Measurements from ENCODE around the gene DNMT3L. TPM values are rescaled to one million over a fixed set of nuclear protein-coding genes. Genes with fewer than 3 reads are reported as not detected.
"Not testable (repeated sequence)": the region's sequence is repeated elsewhere in the genome, so short reads cannot be mapped to it uniquely, and the experiment has no call there.

DNMT3L gene
- total and polyA plus RNA-seq, 7 donors, result not detected

DNA sequence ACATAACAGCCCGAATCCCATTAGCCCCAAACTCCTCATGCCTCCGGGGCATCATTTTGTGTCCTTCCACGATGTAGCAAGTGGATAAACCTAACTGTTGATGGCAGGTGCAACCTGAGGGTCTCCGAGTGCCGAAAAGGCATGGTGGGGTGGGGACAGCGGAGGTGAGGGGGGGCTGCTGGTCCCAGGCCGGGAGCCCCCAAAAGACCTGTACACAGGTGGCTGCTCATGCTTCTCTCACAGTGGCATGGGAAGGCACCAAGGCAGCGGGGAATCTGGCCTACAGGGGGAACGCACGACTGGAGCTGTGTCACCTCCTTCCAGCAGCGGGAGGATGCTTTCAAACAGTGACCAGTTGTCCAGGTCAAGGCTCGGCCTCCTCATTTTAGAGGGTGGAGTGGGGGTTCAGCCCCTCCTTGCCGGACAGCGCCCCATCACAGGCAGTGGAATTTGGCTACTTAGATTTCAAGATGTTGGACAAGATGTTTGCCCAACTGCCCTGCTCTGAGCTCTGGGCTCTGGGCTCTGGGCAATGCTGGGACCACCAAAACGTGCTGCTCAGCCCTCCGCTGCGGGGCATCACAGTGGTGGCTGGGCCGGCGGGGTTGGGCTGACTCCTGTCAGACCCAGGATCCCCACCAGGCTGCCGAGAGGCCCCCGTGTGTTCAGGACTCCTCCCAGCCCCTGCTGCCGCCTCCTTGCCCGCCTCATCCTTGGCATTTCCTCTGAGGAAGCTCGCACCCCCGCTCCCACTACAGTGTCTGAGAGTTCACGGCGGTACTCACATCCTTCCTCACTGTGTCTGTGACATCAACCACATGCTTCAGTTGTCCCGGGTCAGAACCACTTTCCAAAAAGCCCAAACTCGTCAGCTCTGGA lies 7.6 kb downstream of the DNMT3L start:
- WGBS, 2 donors, result 67 to 77% methylated on average over 29 of the region's 29 CpGs
- H3K27me3 ChIP-seq, result peaks cover 0 to 3% (median 0%) of the 10 kb centered on the region in 3 donors
- TF ChIP-seq POLR2AphosphoS5 (IDR thresholded peaks at IDR 0.05) (no peak), EP300 (IDR thresholded peaks at IDR 0.05) (no peak)
- peak; percentile 47 for DNase-seq
- peaks cover 0 to 1% (median 0%) of the 10 kb centered on the region in 4 donors for H3K9me3 ChIP-seq
- no peak overlapping the region for H3K27ac ChIP-seq
- H3K4me3 ChIP-seq, result no peak overlapping the region
- intact Hi-C loops (cut with DNase I), result no loop called here
- no peaks in the 10 kb centered on the region for H3K36me3 ChIP-seq
- no peaks in the 10 kb centered on the region for H3K4me1 ChIP-seq

DNA sequence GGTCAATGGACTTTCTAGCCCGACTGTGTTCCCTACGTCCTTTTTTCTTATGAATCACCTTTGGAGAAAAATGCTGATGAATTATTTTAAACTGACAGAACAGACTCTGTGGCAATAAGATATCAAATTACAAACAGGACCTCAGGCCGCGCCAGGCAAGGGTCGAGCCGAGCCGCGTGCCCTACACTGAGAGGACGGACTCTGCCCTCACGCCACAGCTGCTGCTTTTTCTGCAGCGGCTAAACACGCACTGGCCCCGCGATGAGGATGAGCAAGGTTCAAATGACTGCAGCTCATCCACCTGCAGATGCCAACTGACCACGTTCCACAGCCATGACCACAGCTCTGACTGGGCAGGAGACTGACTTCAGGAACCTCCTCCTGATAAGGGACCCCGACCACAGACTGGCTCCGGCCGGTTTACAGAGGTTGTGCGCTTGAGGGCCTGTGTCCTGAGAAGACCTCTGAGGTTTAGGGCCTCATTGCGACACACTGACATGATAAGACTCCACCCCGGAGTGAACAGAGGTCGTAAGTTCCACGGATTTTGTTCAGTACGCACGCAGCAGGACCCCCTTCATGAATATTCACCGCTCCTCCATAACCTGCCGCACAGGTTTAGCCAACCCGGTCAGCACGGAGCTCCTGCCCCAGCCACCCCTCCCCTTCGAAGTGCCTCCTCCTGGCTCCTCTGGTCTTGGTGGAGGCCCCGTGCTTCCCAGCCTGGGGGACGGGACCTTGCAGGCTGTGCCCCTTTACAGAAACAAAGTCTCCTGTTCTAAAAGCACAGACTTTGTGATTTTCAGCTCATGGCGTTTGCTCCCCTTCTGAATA lies 12.3 kb downstream of the DNMT3L start:
- H3K27me3 ChIP-seq; H3K27ac ChIP-seq; H3K4me1 ChIP-seq; DNase-seq; H3K9me3 ChIP-seq; H3K36me3 ChIP-seq; H3K4me3 ChIP-seq; intact Hi-C loops (cut with DNase I): not testable (repeated sequence)
- whole genome bisulfite sequencing, 2 donors, result no CpG with 5 or more reads among the region's 33 CpGs

DNA sequence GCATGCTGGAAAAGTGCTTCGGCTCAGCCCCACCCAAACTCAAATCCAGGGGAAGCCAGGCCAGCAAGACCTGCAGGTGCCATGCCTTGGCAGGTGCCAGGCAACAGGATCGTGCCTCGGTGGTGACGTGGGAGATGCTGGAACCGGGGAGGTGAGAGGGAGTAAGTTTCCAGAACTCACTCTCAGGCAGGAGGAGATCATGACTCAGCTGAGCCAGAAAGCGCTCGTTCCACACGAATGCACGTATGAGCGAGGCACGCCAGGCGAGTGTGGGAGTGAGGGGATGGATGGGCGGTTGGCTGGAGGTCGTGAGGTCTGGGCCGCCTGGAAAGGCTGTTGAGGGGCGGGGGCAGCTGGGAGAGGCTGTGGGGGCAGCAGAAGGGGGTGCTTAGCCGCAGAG lies 13.8 kb downstream of the DNMT3L start:
- H3K4me3 ChIP-seq; H3K27ac ChIP-seq; H3K36me3 ChIP-seq; intact Hi-C loops (cut with DNase I); H3K9me3 ChIP-seq; H3K27me3 ChIP-seq; H3K4me1 ChIP-seq; DNase-seq: not testable (repeated sequence)
- no CpG with 5 or more reads among the region's 17 CpGs for WGBS, 2 donors

DNA sequence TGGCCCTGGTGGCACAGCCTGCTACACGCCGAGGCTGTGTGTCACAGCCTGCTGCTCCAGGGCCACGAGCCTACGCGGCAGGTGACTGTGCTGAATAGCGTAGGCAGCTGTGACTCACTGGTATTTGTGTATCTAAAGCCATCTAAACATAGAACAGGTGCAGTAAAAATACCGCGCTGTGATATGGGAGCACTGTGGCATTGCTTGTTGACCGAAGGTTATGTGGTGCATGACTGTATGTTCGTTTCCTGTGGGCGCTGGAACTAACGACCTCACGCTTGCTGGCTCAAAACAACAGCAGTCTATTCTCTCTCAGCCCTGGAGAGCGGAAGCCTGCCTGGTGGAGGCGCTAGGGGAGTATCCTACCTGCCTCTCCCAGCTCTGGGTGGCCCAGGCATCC lies 17.7 kb downstream of the DNMT3L start:
- no CpG with 5 or more reads among the region's 15 CpGs for WGBS, 2 donors
- H3K27me3 ChIP-seq; H3K27ac ChIP-seq; H3K9me3 ChIP-seq; intact Hi-C loops (cut with DNase I); H3K4me1 ChIP-seq; DNase-seq; H3K36me3 ChIP-seq; H3K4me3 ChIP-seq: not testable (repeated sequence)

DNA sequence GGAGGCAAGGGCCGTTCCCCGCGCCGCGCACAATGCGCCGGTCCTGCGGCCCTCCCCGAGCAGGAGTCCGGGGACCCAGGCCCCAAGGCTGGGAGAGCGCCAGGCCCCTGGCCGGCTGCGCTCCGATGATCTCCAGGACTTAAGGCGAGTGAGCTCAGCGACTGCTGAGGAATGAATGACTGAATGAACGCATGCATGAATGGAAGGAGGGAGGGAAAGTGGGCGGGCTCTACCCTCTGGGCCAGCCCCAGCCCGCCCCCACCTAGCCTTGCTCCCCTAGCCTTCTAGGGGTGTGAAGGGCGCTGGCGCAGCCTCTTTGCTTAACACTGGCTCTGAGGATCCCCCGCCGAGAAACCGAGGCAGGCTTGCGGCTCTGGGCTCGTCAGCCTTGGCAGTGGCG lies 20.4 kb downstream of the DNMT3L start:
- H3K4me3 ChIP-seq; H3K4me1 ChIP-seq; H3K27ac ChIP-seq; DNase-seq; H3K9me3 ChIP-seq; intact Hi-C loops (cut with DNase I); H3K36me3 ChIP-seq; H3K27me3 ChIP-seq: not testable (repeated sequence)
- no CpG with 5 or more reads among the region's 27 CpGs for WGBS, 2 donors

DNA sequence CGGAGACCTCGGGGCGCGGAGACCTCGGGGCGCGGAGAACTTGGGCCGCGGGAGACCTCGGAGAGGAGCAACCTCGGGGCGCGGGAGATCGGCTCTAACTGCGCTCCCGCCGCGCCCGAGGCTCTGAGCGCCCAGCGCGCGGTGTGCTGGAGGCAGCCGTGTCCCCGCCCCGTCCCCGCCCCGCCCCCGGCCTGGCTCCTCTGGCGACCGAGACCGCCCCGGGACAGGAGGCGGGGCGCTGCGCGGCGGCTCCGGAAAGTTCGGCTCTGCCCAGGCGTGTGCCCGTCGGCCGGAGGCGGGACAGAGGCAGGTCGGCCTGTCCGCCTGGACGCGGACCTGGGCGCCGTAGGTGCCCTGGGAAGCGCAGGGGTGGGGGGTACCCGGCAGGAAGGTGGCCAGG lies 20.9 kb downstream of the DNMT3L start, which contains the start of gene ICOSLG:
TSS of gene ICOSLG (minus strand) at position 102 of the 400 bp plus-strand sequence. CDS start 126 bp downstream, outside the sequence.
- no CpG with 5 or more reads among the region's 53 CpGs for WGBS, 2 donors

DNA sequence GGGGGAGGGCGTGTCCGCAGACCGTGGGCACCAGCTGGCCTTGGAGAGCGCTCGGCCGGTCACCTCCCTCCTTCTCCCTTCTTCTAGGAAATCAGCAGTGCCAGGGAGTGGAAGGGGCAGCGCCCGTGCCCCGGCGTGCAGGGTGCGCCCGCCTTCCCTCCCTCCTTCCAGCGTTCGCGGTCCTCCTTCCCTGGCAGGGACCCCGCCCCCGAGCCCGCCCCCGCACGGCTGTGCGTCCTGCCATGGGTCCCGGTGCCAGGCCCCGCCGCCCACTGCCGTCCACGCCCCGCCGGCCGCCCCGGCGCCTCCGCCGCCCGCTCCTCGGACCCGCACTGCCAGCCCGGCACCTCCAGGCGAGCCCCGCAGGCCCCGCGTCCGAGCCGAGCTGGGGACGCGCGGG lies 21.3 kb downstream of the DNMT3L start:
- H3K9me3 ChIP-seq; intact Hi-C loops (cut with DNase I); H3K4me3 ChIP-seq; DNase-seq; H3K4me1 ChIP-seq; H3K27me3 ChIP-seq; H3K36me3 ChIP-seq; H3K27ac ChIP-seq: not testable (repeated sequence)
- no CpG with 5 or more reads among the region's 46 CpGs for WGBS, 2 donors

More for the DNA sequence above, 20.9 kb downstream of the DNMT3L start, which contains the start of gene ICOSLG:
- intact Hi-C loops (cut with DNase I); H3K9me3 ChIP-seq; H3K36me3 ChIP-seq; H3K27ac ChIP-seq; H3K27me3 ChIP-seq; H3K4me1 ChIP-seq; H3K4me3 ChIP-seq; DNase-seq: not testable (repeated sequence)

DNA sequence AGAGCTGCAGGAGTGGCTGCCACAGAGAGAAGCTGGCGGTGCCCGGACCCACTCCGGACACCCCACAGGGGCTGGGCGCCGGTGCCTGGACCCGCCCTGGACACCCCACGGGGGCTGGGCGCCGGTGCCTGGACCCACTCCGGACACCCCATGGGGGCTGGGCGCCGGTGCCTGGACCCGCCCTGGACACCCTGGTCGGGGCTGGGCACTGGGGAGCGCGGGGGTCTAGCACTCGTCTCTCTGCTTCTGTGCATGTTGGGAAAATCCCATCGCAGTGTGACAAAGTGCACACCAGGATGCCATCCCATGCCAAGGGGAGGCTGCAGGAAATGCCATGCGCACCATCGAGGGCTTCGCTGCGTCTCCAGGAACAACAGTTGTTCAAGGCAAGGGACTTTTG lies 32.1 kb downstream of the DNMT3L start:
- 93% methylated on average over 22 of the region's 22 CpGs; no CpG with 5 or more reads in 1 of the 2 donors for WGBS, 2 donors
- not testable (repeated sequence) for H3K4me3 ChIP-seq

DNA sequence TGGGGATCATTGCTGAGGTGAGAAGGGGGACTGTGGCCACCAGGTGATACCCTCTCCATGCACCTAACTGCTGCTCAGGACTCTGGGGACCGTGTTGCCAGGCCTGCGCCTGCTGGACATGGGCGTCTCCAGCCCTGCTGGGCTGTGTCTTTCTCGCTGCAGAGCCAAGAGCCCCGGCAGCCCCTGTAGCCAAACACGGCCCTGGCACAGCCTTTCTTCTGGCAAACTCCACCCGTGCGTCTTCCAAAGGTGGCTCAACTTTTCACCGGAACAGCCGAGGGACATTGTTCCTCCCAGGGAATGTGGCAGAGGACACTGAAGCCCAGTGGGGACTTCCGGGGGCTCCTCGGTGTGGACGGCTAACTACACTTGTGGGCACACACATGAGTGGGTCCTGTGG lies 33.6 kb downstream of the DNMT3L start:
- WGBS, 2 donors, result no CpG with 5 or more reads among the region's 13 CpGs
- H3K4me1 ChIP-seq; intact Hi-C loops (cut with DNase I); H3K9me3 ChIP-seq; H3K27me3 ChIP-seq; DNase-seq; H3K27ac ChIP-seq; H3K4me3 ChIP-seq; H3K36me3 ChIP-seq: not testable (repeated sequence)

More for the DNA sequence above, 32.1 kb downstream of the DNMT3L start:
- H3K27ac ChIP-seq; DNase-seq; intact Hi-C loops (cut with DNase I); H3K36me3 ChIP-seq; H3K9me3 ChIP-seq; H3K4me1 ChIP-seq; H3K27me3 ChIP-seq: not testable (repeated sequence)

DNA sequence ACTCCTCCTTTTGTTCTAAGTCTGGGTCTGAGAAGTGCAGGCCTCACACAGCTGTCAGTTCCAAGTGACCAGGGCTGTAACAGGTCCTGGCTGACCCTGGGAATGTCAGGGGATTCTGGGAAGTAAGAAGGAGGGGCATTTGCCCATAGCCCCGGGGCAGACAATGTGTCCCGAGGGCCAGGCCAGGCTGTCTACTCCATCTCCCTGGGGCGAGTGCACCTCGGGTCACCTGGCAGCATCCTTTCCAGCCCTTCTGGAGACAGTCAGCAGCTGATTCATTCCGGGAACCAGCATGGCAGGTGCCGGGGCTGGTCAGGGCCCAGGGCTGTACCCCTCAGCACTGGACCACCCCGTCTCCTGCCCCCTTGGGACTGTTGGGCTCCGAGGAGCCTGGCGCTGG lies 34.1 kb downstream of the DNMT3L start:
- H3K4me3 ChIP-seq; intact Hi-C loops (cut with DNase I); DNase-seq; H3K36me3 ChIP-seq; H3K27me3 ChIP-seq; H3K9me3 ChIP-seq; H3K27ac ChIP-seq; H3K4me1 ChIP-seq: not testable (repeated sequence)
- WGBS, 2 donors, result 98% methylated on average over 5 of the region's 9 CpGs; no CpG with 5 or more reads in 1 of the 2 donors

DNA sequence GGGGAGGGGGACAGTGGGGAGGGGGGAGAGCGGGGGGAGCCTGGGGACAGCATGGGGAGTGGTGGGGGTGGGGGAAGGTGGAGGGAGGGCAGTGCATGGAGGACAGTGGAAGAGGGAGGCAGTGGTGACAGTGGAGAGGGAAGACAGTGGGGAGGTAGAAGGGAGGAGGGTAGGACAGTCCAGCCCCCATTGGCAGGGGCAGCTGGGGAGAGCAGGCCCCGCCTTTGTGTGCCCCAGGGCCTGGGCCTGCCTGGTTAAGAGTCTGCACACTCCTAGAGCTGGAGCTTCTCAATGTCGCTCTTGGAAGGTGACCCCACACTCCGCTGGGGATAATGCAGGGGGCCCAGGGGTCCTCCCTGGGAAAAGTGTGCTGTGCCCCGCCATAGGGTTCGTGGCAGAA lies 36.1 kb downstream of the DNMT3L start:
- 100% methylated on average over 1 of the region's 6 CpGs; no CpG with 5 or more reads in 1 of the 2 donors for WGBS, 2 donors
- H3K36me3 ChIP-seq; intact Hi-C loops (cut with DNase I); H3K27ac ChIP-seq; H3K27me3 ChIP-seq; DNase-seq; H3K4me1 ChIP-seq; H3K9me3 ChIP-seq; H3K4me3 ChIP-seq: not testable (repeated sequence)

DNA sequence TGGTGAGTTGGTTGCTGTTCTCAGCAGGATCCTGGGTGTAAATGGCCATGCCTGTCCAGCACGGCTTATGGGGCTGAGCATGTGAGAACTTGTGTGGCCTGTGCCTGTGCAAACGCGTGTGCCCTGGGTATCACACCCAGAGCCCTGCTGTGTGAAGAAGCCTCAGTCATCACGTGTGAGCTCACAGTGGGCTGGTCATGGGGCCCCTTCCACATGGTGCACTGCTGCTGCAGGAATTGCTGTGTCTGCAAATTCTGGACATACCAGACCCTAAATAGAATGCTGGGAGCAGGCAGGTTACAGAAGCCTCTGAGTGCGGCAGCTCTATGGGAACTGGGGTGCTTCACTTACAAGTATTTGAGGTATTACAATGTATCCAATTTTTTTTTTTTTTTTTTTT lies 38.4 kb downstream of the DNMT3L start:
- no CpG with 5 or more reads among the region's 5 CpGs for WGBS, 2 donors
- intact Hi-C loops (cut with DNase I); H3K4me1 ChIP-seq; DNase-seq; H3K4me3 ChIP-seq; H3K27ac ChIP-seq; H3K27me3 ChIP-seq; H3K36me3 ChIP-seq; H3K9me3 ChIP-seq: not testable (repeated sequence)
